Hematopoietic multipotent progenitor cell (in vitro differentiated cells): ENCODE measurements around the gene RETNLB. TPM values are rescaled to one million over a fixed set of nuclear protein-coding genes. Genes with fewer than 3 reads are reported as not detected.

Experiments used
- small RNA-seq: library from RNA; depleted of rRNA; stranded (forward); fragments of <200 nt; gene quantifications from one replicate; pipeline ENCODE3, GENCODE V24; 2012
- total RNA-seq: library from RNA; depleted of rRNA; stranded (reverse); fragments of >200 nt; gene quantifications from one replicate; pipeline ENCODE4 v1.2.3, GENCODE V29; 2012

RETNLB gene
- total RNA-seq, 1 donor = not detected

Small RNA genes lying within 50 kb of the gene (small RNA-seq; reads per million reads assigned to genes)
- gene AC092185.1 = not detected

Other genes starting within 250 kb of the RETNLB start
- gene MYH15, start 246.8 kb downstream of the RETNLB start, total RNA-seq = under 0.01 TPM
- 6.5 TPM for gene CIP2A, start 168.0 kb downstream of the RETNLB start, total RNA-seq
- gene DZIP3, start 167.7 kb downstream of the RETNLB start, total RNA-seq = 3.8 TPM
- under 0.01 TPM for gene TRAT1, start 65.4 kb upstream of the RETNLB start, total RNA-seq
- gene GUCA1C, start 196.5 kb upstream of the RETNLB start, total RNA-seq = not detected